DMS79 (cell line): ENCODE measurements around the gene NASP.
"Not testable (repeated sequence)": the region's sequence is repeated elsewhere in the genome, so short reads cannot be mapped to it uniquely, and the experiment has no call there.

Experiments
- DNase-seq: peaks from one replicate; lab custom pipeline; 2025; lab: John Stamatoyannopoulos, UW

The NASP gene

DNA sequence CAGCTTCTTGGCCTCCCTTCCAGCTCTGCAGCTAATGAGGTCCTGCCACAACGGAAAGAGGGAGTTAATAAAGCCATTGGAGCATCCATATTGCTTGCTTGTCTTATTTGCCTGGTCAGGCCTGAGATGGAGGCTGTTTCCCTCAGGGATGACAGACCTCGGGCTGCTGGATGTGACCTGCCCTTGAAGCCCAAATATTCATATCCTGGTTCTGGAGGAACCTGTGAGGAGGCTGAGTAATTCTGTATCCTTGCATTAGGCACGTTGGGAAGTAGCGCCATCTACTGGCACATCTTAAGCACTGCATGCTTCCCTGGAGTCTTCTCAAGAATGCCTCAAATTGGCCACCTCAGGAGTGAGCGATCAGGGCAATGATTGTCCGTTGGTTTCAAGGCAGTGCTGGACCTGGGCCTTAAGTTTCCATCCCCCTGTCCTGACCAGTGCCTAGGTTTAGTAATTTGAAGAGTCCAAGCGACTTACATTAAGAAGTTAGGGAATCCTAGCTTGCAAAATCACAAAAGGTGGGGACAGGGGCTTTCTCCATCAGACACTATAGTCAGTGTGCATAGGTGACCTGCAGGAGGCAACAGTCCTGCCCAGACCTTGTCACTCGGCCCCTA is 13.8 kb upstream of the NASP start:
- peak; percentile 56 for DNase-seq

DNA sequence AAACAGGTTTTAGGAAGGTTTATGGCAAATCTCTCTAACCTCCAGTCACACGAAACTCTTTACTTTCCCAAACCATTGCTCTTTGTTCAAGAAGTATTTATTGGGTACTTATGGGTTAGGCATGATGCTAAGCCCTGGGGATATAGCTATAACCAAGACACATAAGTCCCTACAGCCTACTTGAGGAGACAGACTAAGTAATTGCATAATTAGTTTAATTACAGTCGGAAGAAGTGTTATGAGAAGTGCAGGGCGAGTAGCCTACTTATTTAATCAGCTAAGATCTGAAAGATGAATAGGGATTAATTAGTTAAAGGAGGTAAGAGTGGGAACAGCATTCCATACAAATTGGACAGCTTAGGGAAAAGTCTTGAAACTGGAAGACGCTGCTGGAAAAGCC is 13.2 kb upstream of the NASP start:
- no peak for DNase-seq

DNA sequence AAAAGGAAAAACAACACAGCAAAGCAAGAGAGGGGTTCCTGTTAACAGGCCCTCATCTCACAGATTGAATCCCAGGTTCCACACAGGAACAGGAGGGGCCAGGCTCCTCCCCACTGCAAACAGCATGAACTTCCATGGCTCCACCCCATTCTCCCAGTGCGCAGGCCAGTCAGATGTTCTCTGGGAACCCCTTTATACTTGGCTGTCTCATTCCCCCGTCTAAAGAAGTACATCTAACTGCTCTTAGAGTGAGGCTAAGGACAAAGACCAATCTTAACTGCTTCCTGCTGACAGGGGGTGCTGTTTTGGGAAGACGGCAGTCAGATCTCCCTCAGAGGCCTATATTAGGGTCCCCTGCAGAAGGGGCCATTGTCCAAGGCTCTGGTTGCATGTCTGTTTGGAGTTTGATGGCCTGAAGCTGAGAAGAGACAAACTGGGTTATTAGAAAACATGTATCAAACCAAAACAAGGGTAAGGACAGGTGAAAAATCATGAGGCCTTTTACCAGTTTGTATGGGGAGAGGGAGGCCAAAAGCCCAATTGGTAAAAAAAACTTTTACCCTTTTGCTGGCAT is 10.5 kb upstream of the NASP start:
- no peak for DNase-seq

DNA sequence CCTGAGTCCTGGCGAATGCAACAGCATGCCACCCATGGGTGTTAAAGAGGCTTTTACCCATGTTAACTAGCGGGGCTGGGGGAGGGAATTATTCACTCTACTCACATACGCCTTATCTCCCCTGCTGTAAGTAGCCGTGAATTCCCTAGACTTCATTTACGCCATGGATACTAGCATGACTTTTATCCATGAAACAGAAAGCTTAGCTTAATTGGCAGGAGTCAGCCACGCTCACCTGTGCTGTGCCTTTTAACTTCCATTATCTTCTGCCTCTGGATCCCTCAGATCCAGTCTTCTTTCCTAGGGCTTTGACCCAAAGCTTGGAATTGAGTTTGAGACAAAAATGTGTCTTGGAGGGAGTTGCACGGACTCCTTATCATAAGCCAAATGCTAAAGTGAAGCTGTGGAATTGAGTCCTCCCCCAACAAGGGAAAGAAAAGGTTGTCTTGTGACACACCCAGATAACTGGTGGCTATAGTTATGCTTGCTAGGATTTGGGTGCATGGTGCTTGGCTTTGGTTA is 9.7 kb upstream of the NASP start:
- DNase-seq, result no peak

DNA sequence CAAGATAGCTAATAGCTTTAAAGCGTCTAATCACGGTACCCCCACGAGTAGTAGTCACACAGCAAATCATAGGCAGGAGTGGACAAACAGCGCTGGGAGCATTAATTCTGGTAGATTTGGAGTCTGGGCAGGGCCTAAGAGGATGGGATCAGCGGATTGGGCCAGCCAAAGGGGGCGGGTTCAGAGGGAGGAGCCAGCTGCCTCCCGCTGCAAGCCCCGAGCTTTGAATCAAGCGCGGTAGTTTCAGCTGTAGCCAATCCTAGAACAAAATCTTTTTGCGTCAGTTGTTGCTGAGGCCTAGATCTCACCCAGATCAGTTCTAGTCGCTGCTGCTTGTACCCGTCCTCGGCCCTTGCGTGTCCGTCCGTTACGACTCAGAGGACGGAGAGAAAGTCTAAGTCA is 576 bp upstream of the NASP start:
- DNase-seq, result peak; percentile 93

DNA sequence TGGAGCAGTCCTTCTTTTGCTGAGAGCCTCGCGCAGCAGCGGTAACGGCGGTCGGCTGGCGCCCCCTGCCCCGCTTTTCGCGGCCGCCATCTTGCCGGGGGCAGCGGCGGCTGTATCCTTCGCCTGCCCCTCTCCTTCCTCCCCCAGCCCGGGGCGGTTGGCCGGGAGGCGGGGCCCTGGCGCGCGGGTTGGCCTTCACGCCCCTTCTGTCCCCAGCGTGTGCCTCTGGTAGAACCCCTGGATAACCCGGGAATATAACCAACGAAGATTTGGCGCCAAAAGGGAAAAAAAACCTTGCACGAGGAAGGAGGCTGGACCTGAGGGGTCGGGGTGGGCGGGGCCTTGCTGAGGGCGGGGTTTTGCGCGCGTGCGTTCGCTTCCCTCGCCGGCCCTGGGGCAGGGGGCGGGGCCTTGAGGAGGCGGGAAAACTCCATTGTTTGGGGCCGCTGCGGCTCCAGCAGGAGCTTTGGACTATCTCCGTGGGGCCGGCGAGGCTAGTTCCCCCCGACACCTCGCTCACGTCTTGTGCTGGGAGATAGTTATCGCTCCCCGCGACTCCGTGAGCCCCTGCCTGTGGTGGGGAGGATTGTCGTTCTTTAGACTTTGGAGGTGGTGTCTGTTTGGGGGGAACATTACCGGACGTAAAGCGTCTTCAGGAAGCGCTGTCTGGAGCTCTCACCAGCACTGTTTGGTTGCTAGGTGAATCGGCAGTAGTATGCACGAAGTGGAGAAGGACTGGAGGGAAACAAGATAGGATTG is 689 bp downstream of the NASP start:
- peak; percentile 89 for DNase-seq

DNA sequence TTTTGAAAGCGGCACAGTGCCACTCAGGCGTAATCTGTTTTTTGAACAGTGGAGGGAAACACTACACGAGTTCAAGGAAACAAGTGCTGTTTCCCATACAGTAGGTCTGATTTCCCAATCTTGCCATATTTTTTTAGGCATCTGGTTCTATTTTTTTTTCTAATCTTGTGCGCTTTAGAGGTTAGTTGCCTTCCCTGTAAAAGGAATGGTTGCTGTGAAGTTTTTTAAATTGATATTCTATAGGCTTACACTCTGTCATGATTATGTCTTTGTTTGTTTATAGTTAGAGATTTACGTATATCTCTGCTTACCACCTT is 1.2 kb downstream of the NASP start:
- DNase-seq, result no peak

DNA sequence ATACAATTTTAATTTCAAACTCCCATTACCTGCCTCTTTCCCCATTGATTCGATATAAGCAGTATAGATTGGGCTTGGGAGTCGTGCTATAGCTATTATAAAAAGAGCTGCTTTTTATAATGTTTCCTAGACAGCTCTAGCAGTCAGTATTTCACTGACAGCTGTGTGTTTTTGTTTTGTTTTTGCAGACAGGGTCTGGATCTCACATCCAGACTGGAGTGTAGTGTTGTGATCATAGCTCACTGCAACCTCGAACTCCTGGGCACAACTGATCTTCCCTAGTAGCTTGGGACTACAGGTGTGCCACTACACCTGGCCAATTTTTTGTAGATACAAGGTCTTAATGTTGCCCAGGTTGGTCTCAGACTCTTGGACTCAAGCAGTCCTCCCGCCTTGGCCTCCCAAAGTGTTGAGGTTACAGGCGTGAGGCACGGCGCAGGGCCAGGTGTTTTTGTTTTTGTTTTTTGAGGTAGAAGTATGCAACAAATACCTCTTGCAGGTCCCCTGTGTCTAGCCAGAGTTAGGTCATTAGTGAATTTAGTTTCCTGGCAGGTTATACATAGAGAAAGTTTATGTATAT is 1.7 kb downstream of the NASP start:
- DNase-seq, result no peak

DNA sequence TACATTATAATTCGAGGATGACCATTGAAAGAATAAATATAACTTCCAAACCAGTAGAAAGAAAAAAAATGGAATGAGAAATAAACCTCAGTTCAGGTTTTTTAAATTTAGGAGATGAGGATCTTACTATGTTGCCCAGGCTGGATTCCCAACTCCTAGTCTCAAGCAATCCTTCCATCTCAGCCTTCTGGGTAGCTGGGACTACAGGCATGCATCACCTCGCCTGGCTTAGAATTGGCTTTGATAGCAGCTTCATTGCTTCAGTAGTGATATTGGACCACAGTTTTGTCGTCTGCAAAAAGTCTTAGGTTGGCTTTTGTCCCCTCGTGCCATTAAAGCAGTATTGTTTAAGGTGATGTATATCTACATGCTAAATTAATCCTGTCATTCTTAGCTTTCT is 2.9 kb downstream of the NASP start:
- DNase-seq, result no peak

DNA sequence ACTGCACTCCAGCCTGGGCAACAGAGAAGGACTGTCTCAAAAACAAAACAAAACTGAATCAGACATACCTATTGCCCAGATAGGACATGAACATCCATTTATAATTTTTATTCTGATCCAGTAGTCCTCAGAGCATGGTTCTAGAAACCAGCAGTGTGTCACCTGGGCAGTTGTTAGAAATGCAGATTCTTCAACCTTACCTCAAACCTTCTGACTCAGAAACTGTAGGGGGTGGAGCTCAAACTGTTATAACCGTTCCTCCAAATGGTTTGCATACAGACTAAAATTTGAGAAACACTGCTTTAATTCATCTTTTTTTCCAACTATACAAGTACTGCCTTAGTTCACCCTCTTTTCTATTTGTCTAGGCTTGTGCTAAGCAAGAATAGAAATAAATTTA is 6.0 kb downstream of the NASP start:
- DNase-seq, result no peak

DNA sequence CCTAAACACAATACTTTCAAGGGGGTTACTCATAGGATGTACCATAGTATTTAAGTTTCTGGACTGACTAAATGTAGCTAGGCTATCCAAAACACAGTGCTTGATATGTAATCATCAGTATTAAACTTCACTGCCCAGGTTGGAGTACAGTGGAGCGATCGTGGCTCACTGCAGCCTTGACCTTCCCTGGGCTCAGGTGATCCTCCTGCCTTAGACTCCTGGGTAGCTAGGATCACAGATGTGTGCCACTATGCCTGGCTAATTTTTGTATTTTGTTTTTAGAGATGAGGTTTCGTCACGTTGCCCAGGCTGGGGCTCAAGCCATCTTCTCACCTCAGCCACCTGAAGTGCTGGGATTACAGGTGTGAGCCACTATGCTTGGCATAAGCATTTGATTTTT is 10.6 kb downstream of the NASP start:
- no peak for DNase-seq

DNA sequence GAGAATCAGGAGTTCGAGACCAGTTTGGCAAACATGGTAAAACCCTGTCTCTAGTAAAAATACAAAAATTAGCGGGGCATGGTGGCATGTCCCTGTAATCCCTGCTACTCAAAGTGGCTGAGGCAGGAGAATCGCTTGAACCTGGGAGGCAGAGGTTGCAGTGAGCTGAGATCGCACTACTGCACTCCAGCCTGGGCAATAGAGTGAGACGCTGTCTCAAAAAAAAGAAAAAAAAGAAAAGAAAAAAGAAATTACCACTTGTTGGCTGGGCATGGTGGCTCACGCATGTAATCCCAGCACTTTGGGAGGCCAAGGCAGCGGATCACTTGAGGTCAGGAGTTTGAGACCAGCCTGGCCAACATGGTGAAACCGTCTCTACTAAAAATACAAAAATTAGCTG is 12.9 kb downstream of the NASP start:
- not testable (repeated sequence) for DNase-seq

DNA sequence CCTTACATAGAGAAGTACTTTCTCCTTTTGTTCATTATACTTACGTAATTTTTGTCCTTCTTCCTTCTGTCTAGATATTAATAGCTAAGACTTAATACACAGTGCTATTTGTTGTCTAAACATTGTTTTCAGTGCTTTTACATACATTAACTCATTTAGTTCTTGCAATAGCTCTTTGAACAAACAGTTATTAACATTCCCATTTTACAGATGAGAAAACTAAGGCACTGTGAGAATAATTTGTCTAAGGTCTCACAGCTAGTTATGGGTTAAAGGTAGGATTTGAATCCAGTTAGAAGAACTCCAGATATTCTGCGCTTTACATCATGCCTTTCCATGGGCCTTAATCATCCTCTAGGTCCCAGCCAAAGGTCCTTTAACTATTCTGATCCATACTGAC is 20.4 kb downstream of the NASP start:
- no peak for DNase-seq

DNA sequence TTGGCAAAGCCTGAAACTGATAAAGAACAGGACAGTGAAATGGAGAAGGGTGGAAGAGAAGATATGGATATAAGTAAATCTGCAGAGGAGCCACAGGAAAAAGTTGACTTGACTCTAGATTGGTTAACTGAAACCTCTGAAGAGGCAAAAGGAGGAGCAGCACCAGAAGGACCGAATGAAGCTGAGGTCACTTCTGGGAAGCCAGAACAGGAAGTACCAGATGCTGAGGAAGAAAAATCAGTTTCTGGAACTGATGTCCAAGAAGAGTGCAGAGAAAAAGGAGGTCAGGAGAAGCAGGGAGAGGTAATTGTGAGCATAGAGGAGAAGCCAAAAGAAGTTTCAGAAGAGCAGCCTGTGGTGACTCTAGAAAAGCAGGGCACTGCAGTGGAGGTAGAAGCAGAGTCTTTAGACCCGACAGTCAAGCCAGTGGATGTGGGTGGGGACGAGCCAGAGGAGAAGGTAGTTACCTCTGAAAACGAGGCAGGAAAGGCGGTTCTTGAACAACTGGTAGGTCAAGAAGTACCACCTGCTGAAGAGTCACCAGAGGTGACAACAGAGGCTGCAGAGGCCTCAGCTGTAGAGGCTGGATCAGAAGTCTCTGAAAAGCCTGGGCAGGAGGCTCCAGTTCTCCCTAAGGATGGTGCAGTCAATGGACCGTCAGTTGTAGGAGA is 23.7 kb downstream of the NASP start:
- DNase-seq, result no peak

DNA sequence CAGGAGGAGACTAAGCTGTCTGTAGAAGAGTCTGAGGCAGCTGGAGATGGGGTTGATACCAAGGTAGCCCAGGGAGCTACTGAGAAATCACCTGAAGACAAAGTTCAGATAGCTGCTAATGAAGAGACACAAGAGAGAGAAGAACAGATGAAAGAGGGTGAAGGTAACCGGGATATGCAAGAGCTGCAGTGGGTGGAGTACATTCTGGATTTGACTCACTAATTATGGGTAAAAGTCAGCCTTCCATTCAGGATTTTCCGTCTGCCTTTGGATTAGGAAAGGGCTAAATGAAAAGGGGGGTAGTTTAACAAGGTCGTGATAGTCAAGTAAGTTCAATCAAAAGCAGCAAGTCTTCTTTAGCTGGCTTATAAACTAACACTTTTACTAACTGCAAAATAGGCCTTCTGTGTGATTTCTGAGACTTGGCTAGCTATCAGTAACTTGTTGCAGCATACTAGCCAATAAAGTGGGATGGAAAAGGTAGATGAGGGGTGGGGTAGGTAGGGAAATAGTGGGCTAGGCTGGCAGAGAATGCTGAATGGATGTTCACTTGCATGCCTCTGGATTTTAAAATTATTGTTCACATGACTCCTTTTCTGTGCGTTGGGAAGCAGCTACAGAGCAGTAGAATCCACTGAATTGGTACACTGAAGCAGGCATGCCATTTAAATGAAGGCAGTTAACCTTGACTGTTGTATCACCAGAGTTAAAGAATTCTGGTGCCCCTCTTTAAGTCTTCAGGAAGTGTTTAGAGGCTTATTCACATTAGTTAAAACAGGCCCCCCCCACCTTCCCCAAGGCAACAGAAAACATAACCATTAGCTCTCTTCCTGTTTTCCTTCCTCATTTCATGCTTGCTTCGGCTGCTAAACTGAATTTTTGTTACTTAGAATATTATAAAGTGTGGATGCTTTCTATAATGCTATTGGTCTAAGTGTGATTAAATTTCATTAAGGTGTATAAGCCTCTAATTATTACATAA is 24.6 kb downstream of the NASP start:
- DNase-seq, result no peak

DNA sequence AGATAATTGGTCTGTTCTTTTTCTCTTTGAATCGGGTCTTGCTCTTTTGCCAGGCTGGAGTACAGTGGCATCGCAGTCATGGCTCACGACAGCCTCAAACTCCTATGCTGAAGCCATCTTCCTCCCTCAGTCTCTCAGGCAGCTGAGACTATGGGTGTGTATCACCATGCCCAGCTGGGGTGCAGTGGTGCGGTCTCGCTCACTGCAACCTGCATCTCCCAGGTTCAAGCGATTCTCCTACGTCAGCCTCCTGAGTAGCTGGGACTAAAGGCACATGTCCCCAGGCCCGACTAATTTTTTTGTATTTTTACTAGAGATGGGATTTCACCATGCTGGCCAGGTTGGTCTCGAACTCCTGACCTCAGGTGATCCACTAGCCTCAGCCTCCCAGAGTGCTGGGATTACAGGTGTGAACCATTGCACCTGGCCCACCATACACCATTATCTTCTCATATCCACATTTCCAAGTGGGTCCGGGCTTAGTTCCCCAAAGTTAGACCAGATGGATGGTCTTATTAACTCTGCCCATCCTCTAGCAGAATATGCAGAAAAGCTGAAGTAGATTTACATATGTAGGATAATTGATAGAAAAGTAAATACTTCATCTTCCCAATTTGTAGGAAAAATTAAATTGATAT is 26.9 kb downstream of the NASP start:
- DNase-seq, result no peak

DNA sequence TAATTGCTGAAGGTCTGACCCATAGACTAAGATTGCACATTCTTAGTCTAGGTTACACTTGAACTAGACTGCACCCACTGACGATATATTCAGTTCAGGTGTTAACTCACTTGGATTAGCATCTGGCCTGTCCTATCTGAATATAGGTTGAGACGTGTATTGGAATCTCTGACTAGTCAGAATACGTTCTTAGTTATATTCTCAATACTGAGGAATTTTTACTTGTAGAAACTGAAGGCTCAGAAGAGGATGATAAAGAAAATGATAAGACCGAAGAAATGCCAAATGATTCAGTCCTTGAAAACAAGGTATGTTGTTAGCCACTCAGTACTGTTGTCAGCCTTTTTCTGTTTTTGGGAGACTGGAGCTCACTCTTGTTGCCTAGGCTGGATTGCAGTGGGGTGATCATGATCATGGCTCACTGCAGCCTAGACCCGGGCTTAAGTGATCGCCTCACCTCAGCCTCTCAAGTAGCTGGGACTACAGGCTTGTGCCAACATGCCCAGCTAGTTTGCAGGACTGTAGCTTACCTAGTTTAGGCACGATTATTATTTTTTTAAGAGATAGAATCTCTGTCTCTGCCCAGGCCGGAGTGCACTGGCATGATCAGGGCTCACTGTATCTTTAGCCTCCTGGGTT is 29.2 kb downstream of the NASP start:
- peak; percentile 36 for DNase-seq

DNA sequence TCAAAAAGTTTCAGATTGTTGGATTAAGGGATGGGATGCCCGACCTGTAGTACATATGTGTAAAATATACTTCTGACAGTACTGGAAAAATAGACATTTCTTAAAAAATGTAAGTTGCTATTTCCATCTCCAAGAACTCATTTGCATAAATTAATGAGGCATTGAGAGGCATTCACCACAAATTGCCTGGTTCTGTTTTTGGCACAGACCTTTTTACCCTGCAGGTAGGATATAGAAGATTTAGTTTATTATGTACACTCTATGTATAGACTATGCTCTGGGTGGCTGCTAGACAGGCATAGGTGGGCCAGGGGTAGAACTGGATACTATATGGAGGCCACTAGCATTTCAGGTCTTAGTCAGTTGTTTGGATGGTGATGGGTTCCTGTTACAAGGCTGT is 32.0 kb downstream of the NASP start:
- DNase-seq, result no peak

DNA sequence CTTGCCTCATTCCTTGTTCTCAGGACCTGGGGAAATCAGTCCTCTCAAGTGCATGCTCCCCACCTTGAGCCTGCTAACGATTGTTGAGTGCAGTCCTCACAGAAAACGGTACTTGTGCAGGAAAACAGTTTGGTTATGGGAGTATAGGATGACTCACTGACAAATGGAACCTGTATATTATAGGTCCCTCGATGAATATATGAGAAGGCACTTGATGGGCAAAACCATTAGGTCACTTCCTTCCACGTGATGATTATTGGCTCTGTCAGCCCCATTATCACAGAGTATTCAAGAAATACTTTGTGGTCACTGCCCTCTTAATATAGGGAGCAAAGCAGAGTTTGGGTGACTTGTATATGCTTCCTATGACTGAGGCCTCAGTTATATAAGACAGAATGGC is 33.8 kb downstream of the NASP start:
- peak; percentile 14 for DNase-seq

DNA sequence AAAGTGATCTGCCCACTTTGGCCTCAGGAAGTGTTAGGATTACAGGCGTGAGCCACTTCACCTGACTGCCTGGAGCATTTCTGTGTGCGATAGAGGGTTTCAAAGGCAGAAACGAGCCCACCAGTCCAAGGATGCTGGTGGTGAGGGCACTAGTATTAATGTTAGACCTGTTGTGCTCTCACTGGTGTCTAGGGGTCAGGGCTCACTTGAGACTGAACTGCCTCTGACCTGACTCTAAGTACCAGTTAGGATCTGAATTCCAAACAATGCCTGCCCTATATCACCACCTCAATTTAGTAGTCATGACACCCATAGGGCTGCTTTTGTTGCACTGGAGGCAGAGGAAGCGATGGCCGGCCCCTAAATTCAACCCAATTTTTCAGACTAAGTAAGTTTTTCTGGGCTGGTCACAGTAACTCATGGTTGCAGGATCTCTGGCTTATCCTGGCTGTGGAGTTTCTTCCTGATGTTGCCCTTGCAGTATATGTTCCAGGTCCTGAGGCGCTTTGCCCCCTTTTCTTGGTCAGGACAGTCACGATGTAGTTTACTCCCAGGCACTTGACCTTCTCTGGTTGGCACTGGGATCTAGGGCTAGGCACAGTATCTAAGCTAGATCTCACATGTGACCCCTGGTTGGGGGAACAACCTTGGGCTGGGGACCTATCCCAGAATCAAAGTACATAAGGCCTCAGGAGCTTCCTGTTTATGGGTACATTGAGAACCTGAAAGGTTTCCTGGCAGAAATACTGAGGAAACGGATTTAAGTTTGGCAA is 35.5 kb downstream of the NASP start:
- no peak for DNase-seq
